ENCODE results near the gene GAR1.
"Not testable (repeated sequence)": the region's sequence is repeated elsewhere in the genome, so short reads cannot be mapped to it uniquely, and the experiment has no call there.

GAR1 gene

GRCh38 chr4:109846395-109847098, 31.0 kb downstream of the GAR1 start:
- DNase-seq (ENCODE audit: low read depth) = no peak

GRCh38 chr4:109847896-109848442, 32.4 kb downstream of the GAR1 start, which contains the start of gene LRIT3:
Gene LRIT3 (plus strand): TSS chr4:109848107. CDS start chr4:109848202, 95 bp downstream.
- DNase-seq (ENCODE audit: low read depth) = no peak

- DNase-seq (ENCODE audit: low read depth) = no peak
Observed at GRCh38 chr4:109848501-109848900, 32.9 kb downstream of the GAR1 start.

- no peak for DNase-seq (ENCODE audit: low read depth)
Observed at GRCh38 chr4:109850601-109851000, 35.0 kb downstream of the GAR1 start.

- not testable (repeated sequence) for DNase-seq (ENCODE audit: low read depth)
Observed at GRCh38 chr4:109859426-109860300, 44.1 kb downstream of the GAR1 start.

- DNase-seq (ENCODE audit: low read depth) = no peak
Observed at GRCh38 chr4:109861271-109861670, 45.7 kb downstream of the GAR1 start.

GRCh38 chr4:109861916-109862511, 46.5 kb downstream of the GAR1 start:
- no peak for DNase-seq (ENCODE audit: low read depth)

- DNase-seq (ENCODE audit: low read depth) = no peak
Observed at GRCh38 chr4:109864134-109864533, 48.6 kb downstream of the GAR1 start.

- no peak for DNase-seq (ENCODE audit: low read depth)
Observed at GRCh38 chr4:109870061-109870460, 54.5 kb downstream of the GAR1 start.

- no peak for DNase-seq (ENCODE audit: low read depth)
Observed at GRCh38 chr4:109872065-109872464, 56.5 kb downstream of the GAR1 start.

- DNase-seq (ENCODE audit: low read depth) = no peak
Observed at GRCh38 chr4:109872950-109873656, 57.5 kb downstream of the GAR1 start.

GRCh38 chr4:109873791-109874514, 58.4 kb downstream of the GAR1 start:
- DNase-seq (ENCODE audit: low read depth) = no peak

Data from T follicular helper cell (primary cell).